ENCODE data around the gene GLIS1.

- no peak for TF ChIP-seq EZH2 (IDR thresholded peaks at IDR 0.05; ENCODE audit: insufficient read depth, poor library complexity, severe bottlenecking)
- TF ChIP-seq EZH2phosphoT487 (IDR thresholded peaks at IDR 0.05; ENCODE audit: insufficient read depth, low read depth): no peak
These were observed 140.0 kb downstream of the GLIS1 start for GRCh38 chr1:53598966-53599365.

Measured in GM23248 (cell line).